ENCODE measurements around the gene SOX4.

Gene SOX4

DNA sequence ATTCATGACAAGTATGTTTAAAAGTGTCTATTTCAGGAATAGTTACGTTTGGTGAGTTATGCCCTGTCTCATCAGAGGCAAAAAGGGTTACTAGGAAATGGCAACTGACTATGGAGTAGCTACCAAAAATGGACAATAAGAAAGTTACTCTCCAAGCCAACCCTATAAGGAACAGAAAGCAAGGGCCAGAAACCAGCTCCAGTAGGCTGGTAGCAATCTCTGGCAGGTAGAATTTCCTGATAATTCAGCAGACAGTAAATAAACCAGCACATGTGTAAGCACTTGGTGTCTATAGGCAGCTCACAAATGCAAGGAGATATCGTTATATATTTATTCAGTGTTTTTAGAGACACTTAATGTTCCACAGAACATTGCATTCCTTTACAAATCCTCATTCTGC, 20.3 kb downstream of the SOX4 start:
- POLR2A ChIA-PET, result interaction anchor here (0.7 kb wide), 1 partner anchor 20 kb away, joined by 3 read pairs; the partner anchor contains the start of gene SOX4
- CTCF ChIA-PET, result interaction anchor here (0.6 to 0.7 kb wide), 2 partner anchors 71 to 526 kb away, joined by 3 read pairs; no protein-coding TSS in a partner anchor

DNA sequence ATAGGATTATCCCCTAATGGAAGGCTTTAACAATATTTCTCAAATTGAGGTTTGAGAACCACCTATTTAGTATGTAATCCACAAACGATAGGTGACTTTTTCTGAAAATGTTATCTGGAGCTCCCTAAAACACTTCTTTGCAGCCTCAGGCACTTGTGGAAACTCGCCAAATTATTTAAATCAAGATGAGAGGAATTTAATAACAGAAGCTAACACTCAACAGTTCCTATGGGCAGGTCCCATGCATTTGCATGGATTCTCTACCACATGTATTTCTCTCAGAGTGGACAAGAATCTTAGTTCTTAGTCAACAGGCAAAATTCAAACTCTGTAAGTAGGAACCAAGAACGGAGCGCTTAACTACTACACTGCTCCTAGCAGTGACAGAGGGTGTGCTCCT, 20.7 kb downstream of the SOX4 start:
- H3K4me3 ChIP-seq (ENCODE audit: low read depth, low read length), result no peak overlapping the region
- no peaks in the 10 kb centered on the region for H3K36me3 ChIP-seq (ENCODE audit: control insufficient read depth in 2 of 2, insufficient read depth in 1 of 2, low read length in 2 of 2)
- POLR2A ChIA-PET, result no interaction called here
- peaks cover 18% of the 10 kb centered on the region for H3K4me1 ChIP-seq (ENCODE audit: control insufficient read depth, insufficient read depth, low read length)
- CTCF ChIA-PET, result interaction anchor here (0.6 kb wide), 1 partner anchor 526 kb away, joined by 3 read pairs; no protein-coding TSS in a partner anchor
- no peak overlapping the region for H3K27ac ChIP-seq (ENCODE audit: extremely low read depth, low read depth, low read length)
- H3K9me3 ChIP-seq (ENCODE audit: control insufficient read depth, insufficient read depth, low read depth, low read length), result no peaks in the 10 kb centered on the region
- no peak for TF ChIP-seq GFI1B (tag by site-specific recombination; IDR thresholded peaks at IDR 0.05)
- no peak for TF ChIP-seq REPIN1 (tag by site-specific recombination; IDR thresholded peaks at IDR 0.05; ENCODE audit: low read depth)
- no peak for TF ChIP-seq ZBTB1 (tag by site-specific recombination; IDR thresholded peaks at IDR 0.05)
- TF ChIP-seq, protein P1, sequence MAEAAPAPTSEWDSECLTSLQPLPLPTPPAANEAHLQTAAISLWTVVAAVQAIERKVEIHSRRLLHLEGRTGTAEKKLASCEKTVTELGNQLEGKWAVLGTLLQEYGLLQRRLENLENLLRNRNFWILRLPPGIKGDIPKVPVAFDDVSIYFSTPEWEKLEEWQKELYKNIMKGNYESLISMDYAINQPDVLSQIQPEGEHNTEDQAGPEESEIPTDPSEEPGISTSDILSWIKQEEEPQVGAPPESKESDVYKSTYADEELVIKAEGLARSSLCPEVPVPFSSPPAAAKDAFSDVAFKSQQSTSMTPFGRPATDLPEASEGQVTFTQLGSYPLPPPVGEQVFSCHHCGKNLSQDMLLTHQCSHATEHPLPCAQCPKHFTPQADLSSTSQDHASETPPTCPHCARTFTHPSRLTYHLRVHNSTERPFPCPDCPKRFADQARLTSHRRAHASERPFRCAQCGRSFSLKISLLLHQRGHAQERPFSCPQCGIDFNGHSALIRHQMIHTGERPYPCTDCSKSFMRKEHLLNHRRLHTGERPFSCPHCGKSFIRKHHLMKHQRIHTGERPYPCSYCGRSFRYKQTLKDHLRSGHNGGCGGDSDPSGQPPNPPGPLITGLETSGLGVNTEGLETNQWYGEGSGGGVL (tag by site-specific recombination; IDR thresholded peaks at IDR 0.05), result no peak

More for the DNA sequence above, 20.3 kb downstream of the SOX4 start:
- Histone ChIP-seq H3K27ac (ENCODE audit: extremely low read depth, low read depth, low read length) (no peak overlapping the region), H3K36me3 (ENCODE audit: control insufficient read depth in 2 of 2, insufficient read depth in 1 of 2, low read length in 2 of 2) (no peaks in the 10 kb centered on the region), H3K9me3 (ENCODE audit: control insufficient read depth, insufficient read depth, low read depth, low read length) (no peaks in the 10 kb centered on the region), H3K4me1 (ENCODE audit: control insufficient read depth, insufficient read depth, low read length) (peaks cover 18% of the 10 kb centered on the region), H3K4me3 (ENCODE audit: low read depth, low read length) (no peak overlapping the region)
- TF ChIP-seq, protein P2, sequence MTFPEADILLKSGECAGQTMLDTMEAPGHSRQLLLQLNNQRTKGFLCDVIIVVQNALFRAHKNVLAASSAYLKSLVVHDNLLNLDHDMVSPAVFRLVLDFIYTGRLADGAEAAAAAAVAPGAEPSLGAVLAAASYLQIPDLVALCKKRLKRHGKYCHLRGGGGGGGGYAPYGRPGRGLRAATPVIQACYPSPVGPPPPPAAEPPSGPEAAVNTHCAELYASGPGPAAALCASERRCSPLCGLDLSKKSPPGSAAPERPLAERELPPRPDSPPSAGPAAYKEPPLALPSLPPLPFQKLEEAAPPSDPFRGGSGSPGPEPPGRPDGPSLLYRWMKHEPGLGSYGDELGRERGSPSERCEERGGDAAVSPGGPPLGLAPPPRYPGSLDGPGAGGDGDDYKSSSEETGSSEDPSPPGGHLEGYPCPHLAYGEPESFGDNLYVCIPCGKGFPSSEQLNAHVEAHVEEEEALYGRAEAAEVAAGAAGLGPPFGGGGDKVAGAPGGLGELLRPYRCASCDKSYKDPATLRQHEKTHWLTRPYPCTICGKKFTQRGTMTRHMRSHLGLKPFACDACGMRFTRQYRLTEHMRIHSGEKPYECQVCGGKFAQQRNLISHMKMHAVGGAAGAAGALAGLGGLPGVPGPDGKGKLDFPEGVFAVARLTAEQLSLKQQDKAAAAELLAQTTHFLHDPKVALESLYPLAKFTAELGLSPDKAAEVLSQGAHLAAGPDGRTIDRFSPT (tag by site-specific recombination; IDR thresholded peaks at IDR 0.05), result no peak
- TF ChIP-seq MZF1 (tag by site-specific recombination; IDR thresholded peaks at IDR 0.05; ENCODE audit: borderline replicate concordance), result no peak
- TF ChIP-seq, protein P3, sequence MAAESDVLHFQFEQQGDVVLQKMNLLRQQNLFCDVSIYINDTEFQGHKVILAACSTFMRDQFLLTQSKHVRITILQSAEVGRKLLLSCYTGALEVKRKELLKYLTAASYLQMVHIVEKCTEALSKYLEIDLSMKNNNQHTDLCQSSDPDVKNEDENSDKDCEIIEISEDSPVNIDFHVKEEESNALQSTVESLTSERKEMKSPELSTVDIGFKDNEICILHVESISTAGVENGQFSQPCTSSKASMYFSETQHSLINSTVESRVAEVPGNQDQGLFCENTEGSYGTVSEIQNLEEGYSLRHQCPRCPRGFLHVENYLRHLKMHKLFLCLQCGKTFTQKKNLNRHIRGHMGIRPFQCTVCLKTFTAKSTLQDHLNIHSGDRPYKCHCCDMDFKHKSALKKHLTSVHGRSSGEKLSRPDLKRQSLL (tag by site-specific recombination; IDR thresholded peaks at IDR 0.05), result no peak
- no peak for TF ChIP-seq ZNF529 (tag by site-specific recombination; IDR thresholded peaks at IDR 0.05; ENCODE audit: insufficient replicate concordance)
- no peak for TF ChIP-seq ZNF335 (tag by site-specific recombination; conservative IDR thresholded peaks at IDR 0.05)
- no peak for TF ChIP-seq YY1 (tag by site-specific recombination; IDR thresholded peaks at IDR 0.05)
- TF ChIP-seq ZNF248 (tag by site-specific recombination; IDR thresholded peaks at IDR 0.05), result no peak

DNA sequence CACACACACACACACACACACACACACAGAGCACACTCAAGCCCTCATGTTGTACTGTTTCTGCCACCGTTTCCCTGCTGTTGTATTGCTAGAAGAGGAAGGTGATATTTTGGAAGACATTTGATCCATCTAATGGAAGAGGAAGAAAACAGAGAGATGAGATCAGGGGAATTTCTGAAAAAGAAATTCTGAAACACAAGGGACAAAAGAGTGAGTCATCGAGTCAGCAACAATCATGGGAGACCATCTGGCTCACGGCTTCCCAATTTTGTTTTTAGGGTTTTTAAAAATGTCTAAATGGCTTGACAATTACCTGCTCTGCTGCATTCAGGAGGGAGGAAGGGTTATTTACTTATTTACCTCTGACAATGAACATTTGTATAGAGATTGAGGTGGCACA, 22.0 kb downstream of the SOX4 start:
- Histone ChIP-seq H3K27ac (ENCODE audit: extremely low read depth, low read depth, low read length) (no peak overlapping the region), H3K9me3 (ENCODE audit: control insufficient read depth, insufficient read depth, low read depth, low read length) (no peaks in the 10 kb centered on the region), H3K4me3 (ENCODE audit: low read depth, low read length) (no peak overlapping the region), H3K36me3 (ENCODE audit: control insufficient read depth in 2 of 2, insufficient read depth in 1 of 2, low read length in 2 of 2) (no peaks in the 10 kb centered on the region), H3K4me1 (ENCODE audit: control insufficient read depth, insufficient read depth, low read length) (peaks cover 18% of the 10 kb centered on the region)
- POLR2A ChIA-PET, result no interaction called here
- CTCF ChIA-PET, result no interaction called here
- TF ChIP-seq ZEB2 (tag by site-specific recombination; IDR thresholded peaks at IDR 0.05) (no peak), REPIN1 (tag by site-specific recombination; IDR thresholded peaks at IDR 0.05; ENCODE audit: low read depth) (no peak), ZNF416 (tag by site-specific recombination; IDR thresholded peaks at IDR 0.05) (no peak)
- TF ChIP-seq, protein P4, sequence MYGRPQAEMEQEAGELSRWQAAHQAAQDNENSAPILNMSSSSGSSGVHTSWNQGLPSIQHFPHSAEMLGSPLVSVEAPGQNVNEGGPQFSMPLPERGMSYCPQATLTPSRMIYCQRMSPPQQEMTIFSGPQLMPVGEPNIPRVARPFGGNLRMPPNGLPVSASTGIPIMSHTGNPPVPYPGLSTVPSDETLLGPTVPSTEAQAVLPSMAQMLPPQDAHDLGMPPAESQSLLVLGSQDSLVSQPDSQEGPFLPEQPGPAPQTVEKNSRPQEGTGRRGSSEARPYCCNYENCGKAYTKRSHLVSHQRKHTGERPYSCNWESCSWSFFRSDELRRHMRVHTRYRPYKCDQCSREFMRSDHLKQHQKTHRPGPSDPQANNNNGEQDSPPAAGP (tag by site-specific recombination; IDR thresholded peaks at IDR 0.05), result no peak
- TF ChIP-seq, protein P5, sequence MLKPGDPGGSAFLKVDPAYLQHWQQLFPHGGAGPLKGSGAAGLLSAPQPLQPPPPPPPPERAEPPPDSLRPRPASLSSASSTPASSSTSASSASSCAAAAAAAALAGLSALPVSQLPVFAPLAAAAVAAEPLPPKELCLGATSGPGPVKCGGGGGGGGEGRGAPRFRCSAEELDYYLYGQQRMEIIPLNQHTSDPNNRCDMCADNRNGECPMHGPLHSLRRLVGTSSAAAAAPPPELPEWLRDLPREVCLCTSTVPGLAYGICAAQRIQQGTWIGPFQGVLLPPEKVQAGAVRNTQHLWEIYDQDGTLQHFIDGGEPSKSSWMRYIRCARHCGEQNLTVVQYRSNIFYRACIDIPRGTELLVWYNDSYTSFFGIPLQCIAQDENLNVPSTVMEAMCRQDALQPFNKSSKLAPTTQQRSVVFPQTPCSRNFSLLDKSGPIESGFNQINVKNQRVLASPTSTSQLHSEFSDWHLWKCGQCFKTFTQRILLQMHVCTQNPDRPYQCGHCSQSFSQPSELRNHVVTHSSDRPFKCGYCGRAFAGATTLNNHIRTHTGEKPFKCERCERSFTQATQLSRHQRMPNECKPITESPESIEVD (tag by site-specific recombination; IDR thresholded peaks at IDR 0.05), result peak; percentile 19; the same call in 1 of the 2 replicates
- TF ChIP-seq, protein P6, sequence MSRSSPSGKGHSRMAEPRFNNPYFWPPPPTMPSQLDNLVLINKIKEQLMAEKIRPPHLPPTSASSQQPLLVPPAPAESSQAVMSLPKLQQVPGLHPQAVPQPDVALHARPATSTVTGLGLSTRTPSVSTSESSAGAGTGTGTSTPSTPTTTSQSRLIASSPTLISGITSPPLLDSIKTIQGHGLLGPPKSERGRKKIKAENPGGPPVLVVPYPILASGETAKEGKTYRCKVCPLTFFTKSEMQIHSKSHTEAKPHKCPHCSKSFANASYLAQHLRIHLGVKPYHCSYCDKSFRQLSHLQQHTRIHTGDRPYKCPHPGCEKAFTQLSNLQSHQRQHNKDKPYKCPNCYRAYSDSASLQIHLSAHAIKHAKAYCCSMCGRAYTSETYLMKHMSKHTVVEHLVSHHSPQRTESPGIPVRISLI (tag by site-specific recombination; IDR thresholded peaks at IDR 0.05), result peak; percentile 29; the same call in 1 of the 2 replicates
- TF ChIP-seq, protein P7, sequence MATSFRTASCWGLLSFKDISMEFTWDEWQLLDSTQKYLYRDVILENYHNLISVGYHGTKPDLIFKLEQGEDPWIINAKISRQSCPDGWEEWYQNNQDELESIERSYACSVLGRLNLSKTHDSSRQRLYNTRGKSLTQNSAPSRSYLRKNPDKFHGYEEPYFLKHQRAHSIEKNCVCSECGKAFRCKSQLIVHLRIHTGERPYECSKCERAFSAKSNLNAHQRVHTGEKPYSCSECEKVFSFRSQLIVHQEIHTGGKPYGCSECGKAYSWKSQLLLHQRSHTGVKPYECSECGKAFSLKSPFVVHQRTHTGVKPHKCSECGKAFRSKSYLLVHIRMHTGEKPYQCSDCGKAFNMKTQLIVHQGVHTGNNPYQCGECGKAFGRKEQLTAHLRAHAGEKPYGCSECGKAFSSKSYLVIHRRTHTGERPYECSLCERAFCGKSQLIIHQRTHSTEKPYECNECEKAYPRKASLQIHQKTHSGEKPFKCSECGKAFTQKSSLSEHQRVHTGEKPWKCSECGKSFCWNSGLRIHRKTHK (tag by site-specific recombination; IDR thresholded peaks at IDR 0.05), result no peak
- TF ChIP-seq, protein P8, sequence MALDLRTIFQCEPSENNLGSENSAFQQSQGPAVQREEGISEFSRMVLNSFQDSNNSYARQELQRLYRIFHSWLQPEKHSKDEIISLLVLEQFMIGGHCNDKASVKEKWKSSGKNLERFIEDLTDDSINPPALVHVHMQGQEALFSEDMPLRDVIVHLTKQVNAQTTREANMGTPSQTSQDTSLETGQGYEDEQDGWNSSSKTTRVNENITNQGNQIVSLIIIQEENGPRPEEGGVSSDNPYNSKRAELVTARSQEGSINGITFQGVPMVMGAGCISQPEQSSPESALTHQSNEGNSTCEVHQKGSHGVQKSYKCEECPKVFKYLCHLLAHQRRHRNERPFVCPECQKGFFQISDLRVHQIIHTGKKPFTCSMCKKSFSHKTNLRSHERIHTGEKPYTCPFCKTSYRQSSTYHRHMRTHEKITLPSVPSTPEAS (tag by site-specific recombination; IDR thresholded peaks at IDR 0.05), result peak; percentile 81
